ENCODE measurements around the gene SPRR1B.

SPRR1B gene

DNA sequence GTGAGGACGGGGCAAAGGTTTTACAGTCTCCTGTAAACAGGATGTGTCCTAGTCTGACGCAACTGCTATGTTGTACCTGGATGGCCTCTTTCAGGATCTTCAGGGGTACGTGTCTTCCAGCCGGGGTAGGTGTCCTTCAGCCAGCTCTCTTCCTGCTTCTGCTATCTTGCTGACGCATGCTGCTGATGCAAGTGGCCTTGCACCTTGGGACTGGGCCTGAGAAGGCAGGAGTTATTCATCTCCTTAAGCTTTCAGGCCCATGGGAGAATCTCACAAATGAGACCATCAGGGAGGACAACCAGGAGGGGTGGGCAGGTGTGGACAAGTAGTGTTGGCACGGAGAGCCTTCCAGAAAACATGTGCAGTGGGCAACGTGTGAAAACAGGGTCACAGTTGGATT, 7.9 kb upstream of the SPRR1B start:
- Histone ChIP-seq H3K27ac (ENCODE audit: extremely low read depth, low read depth, low read length) (no peak overlapping the region), H3K4me1 (ENCODE audit: control insufficient read depth, insufficient read depth, low read length) (no peaks in the 10 kb centered on the region), H3K4me3 (ENCODE audit: low read depth, low read length) (no peak overlapping the region), H3K36me3 (ENCODE audit: control insufficient read depth in 2 of 2, insufficient read depth in 1 of 2, low read length in 2 of 2) (no peaks in the 10 kb centered on the region), H3K9me3 (ENCODE audit: control insufficient read depth, insufficient read depth, low read depth, low read length) (no peaks in the 10 kb centered on the region)
- TF ChIP-seq ZFP3 (tag by site-specific recombination; IDR thresholded peaks at IDR 0.05; ENCODE audit: low read depth) (no peak), ZNF624 (tag by site-specific recombination; IDR thresholded peaks at IDR 0.05) (no peak), ZNF311 (tag by site-specific recombination; IDR thresholded peaks at IDR 0.05; ENCODE audit: borderline replicate concordance) (no peak), ZNF174 (tag by site-specific recombination; IDR thresholded peaks at IDR 0.05) (no peak), ZNF610 (tag by site-specific recombination; IDR thresholded peaks at IDR 0.05; ENCODE audit: borderline replicate concordance) (no peak), ZNF561 (tag by site-specific recombination; IDR thresholded peaks at IDR 0.05; ENCODE audit: borderline replicate concordance) (no peak), SCRT2 (tag by site-specific recombination; IDR thresholded peaks at IDR 0.05) (no peak), ZNF391 (tag by site-specific recombination; IDR thresholded peaks at IDR 0.05; ENCODE audit: borderline replicate concordance, low read depth) (no peak), ZNF394 (tag by site-specific recombination; IDR thresholded peaks at IDR 0.05; ENCODE audit: borderline replicate concordance) (no peak), MZF1 (tag by site-specific recombination; IDR thresholded peaks at IDR 0.05; ENCODE audit: borderline replicate concordance) (no peak), BCL11B (tag by site-specific recombination; IDR thresholded peaks at IDR 0.05; ENCODE audit: low read depth) (no peak), ZNF426 (tag by site-specific recombination; IDR thresholded peaks at IDR 0.05) (no peak), ZNF423 (tag by site-specific recombination; IDR thresholded peaks at IDR 0.05) (no peak), ZNF658 (tag by site-specific recombination; IDR thresholded peaks at IDR 0.05) (no peak), ZNF670 (tag by site-specific recombination; IDR thresholded peaks at IDR 0.05; ENCODE audit: low read depth) (no peak), ZNF629 (tag by site-specific recombination; IDR thresholded peaks at IDR 0.05) (no peak)
- TF ChIP-seq, protein P1, sequence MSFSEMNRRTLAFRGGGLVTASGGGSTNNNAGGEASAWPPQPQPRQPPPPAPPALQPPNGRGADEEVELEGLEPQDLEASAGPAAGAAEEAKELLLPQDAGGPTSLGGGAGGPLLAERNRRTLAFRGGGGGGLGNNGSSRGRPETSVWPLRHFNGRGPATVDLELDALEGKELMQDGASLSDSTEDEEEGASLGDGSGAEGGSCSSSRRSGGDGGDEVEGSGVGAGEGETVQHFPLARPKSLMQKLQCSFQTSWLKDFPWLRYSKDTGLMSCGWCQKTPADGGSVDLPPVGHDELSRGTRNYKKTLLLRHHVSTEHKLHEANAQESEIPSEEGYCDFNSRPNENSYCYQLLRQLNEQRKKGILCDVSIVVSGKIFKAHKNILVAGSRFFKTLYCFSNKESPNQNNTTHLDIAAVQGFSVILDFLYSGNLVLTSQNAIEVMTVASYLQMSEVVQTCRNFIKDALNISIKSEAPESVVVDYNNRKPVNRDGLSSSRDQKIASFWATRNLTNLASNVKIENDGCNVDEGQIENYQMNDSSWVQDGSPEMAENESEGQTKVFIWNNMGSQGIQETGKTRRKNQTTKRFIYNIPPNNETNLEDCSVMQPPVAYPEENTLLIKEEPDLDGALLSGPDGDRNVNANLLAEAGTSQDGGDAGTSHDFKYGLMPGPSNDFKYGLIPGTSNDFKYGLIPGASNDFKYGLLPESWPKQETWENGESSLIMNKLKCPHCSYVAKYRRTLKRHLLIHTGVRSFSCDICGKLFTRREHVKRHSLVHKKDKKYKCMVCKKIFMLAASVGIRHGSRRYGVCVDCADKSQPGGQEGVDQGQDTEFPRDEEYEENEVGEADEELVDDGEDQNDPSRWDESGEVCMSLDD (tag by site-specific recombination; IDR thresholded peaks at IDR 0.05) = no peak
- TF ChIP-seq, protein P2, sequence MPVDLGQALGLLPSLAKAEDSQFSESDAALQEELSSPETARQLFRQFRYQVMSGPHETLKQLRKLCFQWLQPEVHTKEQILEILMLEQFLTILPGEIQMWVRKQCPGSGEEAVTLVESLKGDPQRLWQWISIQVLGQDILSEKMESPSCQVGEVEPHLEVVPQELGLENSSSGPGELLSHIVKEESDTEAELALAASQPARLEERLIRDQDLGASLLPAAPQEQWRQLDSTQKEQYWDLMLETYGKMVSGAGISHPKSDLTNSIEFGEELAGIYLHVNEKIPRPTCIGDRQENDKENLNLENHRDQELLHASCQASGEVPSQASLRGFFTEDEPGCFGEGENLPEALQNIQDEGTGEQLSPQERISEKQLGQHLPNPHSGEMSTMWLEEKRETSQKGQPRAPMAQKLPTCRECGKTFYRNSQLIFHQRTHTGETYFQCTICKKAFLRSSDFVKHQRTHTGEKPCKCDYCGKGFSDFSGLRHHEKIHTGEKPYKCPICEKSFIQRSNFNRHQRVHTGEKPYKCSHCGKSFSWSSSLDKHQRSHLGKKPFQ (tag by site-specific recombination; IDR thresholded peaks at IDR 0.05) = no peak
- ChIA-PET POLR2A (no interaction called here), CTCF (no interaction called here)

DNA sequence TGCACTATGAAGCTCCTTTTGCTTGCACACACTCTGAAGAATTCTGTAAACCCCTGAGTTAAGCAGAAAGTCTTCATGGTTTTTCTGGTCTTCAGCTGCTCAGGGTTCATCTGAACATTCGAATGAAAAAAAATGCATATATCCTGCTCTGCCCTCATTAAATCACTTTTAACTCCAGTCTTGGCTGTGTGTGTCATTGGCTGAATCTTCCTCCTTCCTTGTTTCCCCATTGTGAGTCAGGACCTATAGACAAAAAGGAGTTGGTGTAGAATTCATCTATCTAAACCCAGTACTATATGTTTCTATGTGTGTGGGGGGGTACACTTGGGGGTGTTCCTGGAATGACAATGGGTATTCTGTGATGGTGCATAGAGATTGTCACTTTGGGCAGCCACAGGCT, 6.6 kb upstream of the SPRR1B start:
- H3K4me3 ChIP-seq (ENCODE audit: low read depth, low read length) = no peak overlapping the region
- ChIA-PET POLR2A (no interaction called here), CTCF (interaction anchor here (0.7 kb wide), 1 partner anchor 174 kb away, joined by 3 read pairs; no protein-coding TSS in a partner anchor)
- no peak overlapping the region for H3K27ac ChIP-seq (ENCODE audit: extremely low read depth, low read depth, low read length)
- no peaks in the 10 kb centered on the region for H3K9me3 ChIP-seq (ENCODE audit: control insufficient read depth, insufficient read depth, low read depth, low read length)
- no peaks in the 10 kb centered on the region for H3K36me3 ChIP-seq (ENCODE audit: control insufficient read depth in 2 of 2, insufficient read depth in 1 of 2, low read length in 2 of 2)
- TF ChIP-seq, protein P3, sequence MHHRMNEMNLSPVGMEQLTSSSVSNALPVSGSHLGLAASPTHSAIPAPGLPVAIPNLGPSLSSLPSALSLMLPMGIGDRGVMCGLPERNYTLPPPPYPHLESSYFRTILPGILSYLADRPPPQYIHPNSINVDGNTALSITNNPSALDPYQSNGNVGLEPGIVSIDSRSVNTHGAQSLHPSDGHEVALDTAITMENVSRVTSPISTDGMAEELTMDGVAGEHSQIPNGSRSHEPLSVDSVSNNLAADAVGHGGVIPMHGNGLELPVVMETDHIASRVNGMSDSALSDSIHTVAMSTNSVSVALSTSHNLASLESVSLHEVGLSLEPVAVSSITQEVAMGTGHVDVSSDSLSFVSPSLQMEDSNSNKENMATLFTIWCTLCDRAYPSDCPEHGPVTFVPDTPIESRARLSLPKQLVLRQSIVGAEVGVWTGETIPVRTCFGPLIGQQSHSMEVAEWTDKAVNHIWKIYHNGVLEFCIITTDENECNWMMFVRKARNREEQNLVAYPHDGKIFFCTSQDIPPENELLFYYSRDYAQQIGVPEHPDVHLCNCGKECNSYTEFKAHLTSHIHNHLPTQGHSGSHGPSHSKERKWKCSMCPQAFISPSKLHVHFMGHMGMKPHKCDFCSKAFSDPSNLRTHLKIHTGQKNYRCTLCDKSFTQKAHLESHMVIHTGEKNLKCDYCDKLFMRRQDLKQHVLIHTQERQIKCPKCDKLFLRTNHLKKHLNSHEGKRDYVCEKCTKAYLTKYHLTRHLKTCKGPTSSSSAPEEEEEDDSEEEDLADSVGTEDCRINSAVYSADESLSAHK (tag by site-specific recombination; IDR thresholded peaks at IDR 0.05) = no peak
- TF ChIP-seq ZNF248 (tag by site-specific recombination; IDR thresholded peaks at IDR 0.05) = no peak
- TF ChIP-seq, protein P4, sequence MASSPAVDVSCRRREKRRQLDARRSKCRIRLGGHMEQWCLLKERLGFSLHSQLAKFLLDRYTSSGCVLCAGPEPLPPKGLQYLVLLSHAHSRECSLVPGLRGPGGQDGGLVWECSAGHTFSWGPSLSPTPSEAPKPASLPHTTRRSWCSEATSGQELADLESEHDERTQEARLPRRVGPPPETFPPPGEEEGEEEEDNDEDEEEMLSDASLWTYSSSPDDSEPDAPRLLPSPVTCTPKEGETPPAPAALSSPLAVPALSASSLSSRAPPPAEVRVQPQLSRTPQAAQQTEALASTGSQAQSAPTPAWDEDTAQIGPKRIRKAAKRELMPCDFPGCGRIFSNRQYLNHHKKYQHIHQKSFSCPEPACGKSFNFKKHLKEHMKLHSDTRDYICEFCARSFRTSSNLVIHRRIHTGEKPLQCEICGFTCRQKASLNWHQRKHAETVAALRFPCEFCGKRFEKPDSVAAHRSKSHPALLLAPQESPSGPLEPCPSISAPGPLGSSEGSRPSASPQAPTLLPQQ (tag by site-specific recombination; IDR thresholded peaks at IDR 0.05) = no peak
- TF ChIP-seq ZNF16 (tag by site-specific recombination; IDR thresholded peaks at IDR 0.05; ENCODE audit: low read depth) = no peak
- no peak for TF ChIP-seq ZFP41 (tag by site-specific recombination; IDR thresholded peaks at IDR 0.05; ENCODE audit: borderline replicate concordance)
- TF ChIP-seq ZNF626 (tag by site-specific recombination; IDR thresholded peaks at IDR 0.05) = no peak
- no peak for TF ChIP-seq EGR2 (tag by site-specific recombination; IDR thresholded peaks at IDR 0.05; ENCODE audit: low read depth)
- no peaks in the 10 kb centered on the region for H3K4me1 ChIP-seq (ENCODE audit: control insufficient read depth, insufficient read depth, low read length)

Measured in HEK293 (cell line).